ENCODE results near the gene EPB41L4B. TPM values are rescaled to one million over a fixed set of nuclear protein-coding genes. Genes with fewer than 3 reads are reported as not detected.

EPB41L4B gene
- total and polyA plus RNA-seq, 3 donors from 2014 or later = 10.9 to 14.5 (median 14.3) TPM

DNA sequence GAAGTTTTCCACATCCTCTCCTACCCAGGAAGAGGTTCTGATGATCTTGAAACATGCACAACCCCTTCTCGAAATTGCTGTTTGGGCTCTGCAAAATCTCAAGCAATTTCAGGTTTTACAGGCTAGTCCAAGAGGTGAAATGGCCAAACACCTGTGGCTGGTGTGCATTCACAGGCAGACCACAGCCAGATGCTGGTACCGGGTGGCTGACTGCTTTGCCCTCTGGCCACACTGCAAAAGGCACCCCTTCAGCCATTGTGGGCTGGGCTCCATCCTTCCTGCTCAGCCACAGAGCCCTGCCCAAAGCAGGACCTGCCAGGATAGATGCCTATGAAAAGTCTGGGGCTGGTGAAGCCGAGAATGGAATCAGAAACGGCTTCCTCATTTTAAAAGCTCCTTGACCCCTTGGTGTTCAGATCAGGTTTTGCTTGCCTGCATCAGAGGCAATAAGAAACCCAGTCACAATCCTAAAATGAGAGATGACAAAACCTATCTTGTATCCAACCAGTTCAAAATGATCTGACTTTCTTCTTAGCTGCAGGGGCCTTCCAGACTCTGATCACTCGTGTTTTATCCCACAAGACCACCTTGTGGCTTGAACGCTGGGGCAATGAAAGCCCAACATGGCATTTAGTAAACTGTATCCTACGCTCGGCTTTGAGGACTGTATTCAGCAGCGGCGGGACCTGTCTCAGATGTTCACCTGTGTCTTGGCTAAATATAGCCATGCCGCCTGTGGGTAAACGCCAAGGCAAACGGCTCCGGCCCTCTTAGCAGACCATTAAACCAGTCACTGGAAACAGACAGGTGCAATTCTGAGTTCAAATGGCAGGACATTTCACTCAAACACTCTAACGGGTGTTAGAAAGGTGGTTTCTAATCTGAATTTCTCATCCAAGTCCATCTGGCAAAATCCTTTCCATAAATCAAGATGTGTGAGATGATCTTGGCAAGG is 49.6 kb downstream of the EPB41L4B start:
- intact Hi-C loops (cut with DNase I; ENCODE audit: low total_unique reads) = no loop called here
- Histone ChIP-seq H3K4me3 (no peak overlapping the region), H3K36me3 (ENCODE audit: low read depth, missing control alignments) (no peaks in the 10 kb centered on the region), H3K27me3 (no peaks in the 10 kb centered on the region), H3K9me3 (no peaks in the 10 kb centered on the region), H3K4me1 (peaks cover 2% of the 10 kb centered on the region), H3K27ac (no peak overlapping the region)
- 89 to 91% methylated on average over 15 of the region's 15 CpGs for WGBS, 2 donors
- no peak for TF ChIP-seq POLR2A (IDR thresholded peaks at IDR 0.05)
- TF ChIP-seq, protein P1, sequence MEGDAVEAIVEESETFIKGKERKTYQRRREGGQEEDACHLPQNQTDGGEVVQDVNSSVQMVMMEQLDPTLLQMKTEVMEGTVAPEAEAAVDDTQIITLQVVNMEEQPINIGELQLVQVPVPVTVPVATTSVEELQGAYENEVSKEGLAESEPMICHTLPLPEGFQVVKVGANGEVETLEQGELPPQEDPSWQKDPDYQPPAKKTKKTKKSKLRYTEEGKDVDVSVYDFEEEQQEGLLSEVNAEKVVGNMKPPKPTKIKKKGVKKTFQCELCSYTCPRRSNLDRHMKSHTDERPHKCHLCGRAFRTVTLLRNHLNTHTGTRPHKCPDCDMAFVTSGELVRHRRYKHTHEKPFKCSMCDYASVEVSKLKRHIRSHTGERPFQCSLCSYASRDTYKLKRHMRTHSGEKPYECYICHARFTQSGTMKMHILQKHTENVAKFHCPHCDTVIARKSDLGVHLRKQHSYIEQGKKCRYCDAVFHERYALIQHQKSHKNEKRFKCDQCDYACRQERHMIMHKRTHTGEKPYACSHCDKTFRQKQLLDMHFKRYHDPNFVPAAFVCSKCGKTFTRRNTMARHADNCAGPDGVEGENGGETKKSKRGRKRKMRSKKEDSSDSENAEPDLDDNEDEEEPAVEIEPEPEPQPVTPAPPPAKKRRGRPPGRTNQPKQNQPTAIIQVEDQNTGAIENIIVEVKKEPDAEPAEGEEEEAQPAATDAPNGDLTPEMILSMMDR (IDR thresholded peaks at IDR 0.05) = no peak
- DNase-seq = no peak

DNA sequence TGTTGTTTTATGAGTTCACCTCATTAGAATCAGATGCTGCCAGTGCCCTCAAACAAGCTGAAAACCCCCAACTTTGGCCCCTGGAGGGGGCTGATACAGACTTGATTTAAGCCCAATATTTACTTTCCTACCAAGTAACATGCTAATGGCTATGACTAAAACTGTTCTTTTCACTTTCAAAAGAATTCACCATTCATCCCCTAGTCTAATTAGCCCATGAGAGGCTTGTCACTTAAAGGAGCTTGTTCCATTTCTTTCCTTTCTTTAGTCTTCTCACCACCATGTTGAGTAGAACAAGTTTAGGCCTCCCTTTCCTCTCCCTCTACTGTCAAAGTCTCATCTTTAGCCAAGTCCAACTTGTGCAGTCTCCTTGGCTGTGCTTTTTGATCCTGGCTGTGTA is 50.4 kb downstream of the EPB41L4B start:
- intact Hi-C loops (cut with DNase I; ENCODE audit: low total_unique reads) = no loop called here
- Histone ChIP-seq H3K27ac (no peak overlapping the region), H3K27me3 (no peaks in the 10 kb centered on the region), H3K9me3 (no peaks in the 10 kb centered on the region), H3K4me3 (no peak overlapping the region), H3K36me3 (ENCODE audit: low read depth, missing control alignments) (no peaks in the 10 kb centered on the region), H3K4me1 (peaks cover 5% of the 10 kb centered on the region)
- no peak for DNase-seq
- TF ChIP-seq, protein P1 (IDR thresholded peaks at IDR 0.05) = no peak
- no peak for TF ChIP-seq POLR2A (IDR thresholded peaks at IDR 0.05)

DNA sequence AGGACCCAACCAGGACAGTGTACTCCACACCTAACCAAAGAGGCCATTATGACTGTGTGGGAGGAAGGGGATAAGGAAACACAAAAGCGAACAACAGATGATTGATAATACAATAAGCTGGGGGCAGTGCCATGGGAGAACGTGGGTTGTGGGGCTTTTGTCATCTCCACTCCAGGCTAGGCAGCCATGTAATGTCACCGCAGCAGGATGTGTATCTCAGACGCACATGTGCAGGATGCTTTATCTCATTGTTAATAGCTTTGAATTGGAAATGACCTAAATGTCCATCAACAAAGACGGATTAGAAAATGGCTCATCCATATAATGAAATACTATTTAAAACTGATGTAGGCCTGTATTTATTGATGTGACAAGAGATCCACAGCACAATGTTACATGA is 51.0 kb downstream of the EPB41L4B start:
- intact Hi-C loops (cut with DNase I; ENCODE audit: low total_unique reads) = no loop called here
- H3K36me3 ChIP-seq (ENCODE audit: low read depth, missing control alignments) = no peaks in the 10 kb centered on the region
- no peaks in the 10 kb centered on the region for H3K9me3 ChIP-seq
- no peak for TF ChIP-seq POLR2A (IDR thresholded peaks at IDR 0.05)
- TF ChIP-seq, protein P1 (IDR thresholded peaks at IDR 0.05) = no peak
- H3K4me3 ChIP-seq = no peak overlapping the region
- H3K27me3 ChIP-seq = no peaks in the 10 kb centered on the region
- peaks cover 10% of the 10 kb centered on the region for H3K4me1 ChIP-seq
- no peak overlapping the region for H3K27ac ChIP-seq
- 74 to 80% methylated on average over 5 of the region's 5 CpGs for WGBS, 2 donors
- no peak for DNase-seq

DNA sequence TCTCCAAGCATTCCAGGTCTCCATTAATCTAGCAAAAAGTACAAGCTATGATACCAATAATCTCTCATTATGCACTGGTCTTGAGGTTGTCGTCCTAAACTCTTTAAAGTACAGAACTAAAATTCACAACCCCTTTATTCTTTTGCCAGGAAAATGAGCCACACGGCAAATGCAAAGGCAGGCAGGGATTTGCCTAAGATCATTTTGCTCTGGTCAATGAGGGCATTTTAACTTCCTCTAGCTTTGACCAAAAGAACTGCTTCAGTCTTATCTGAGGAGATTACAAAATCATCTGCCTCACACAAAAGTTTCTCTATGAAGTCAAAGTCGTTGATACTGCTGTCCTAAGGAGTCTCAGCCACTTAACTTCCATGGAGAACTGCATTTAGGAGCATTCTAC is 51.8 kb downstream of the EPB41L4B start:
- TF ChIP-seq POLR2A (IDR thresholded peaks at IDR 0.05) = no peak
- TF ChIP-seq, protein P1 (IDR thresholded peaks at IDR 0.05) = no peak
- Histone ChIP-seq H3K4me3 (no peak overlapping the region), H3K4me1 (peaks cover 10% of the 10 kb centered on the region), H3K27me3 (no peaks in the 10 kb centered on the region), H3K9me3 (no peaks in the 10 kb centered on the region), H3K36me3 (ENCODE audit: low read depth, missing control alignments) (no peaks in the 10 kb centered on the region), H3K27ac (no peak overlapping the region)
- 54% methylated on average over 3 of the region's 3 CpGs for WGBS, 2 donors
- intact Hi-C loops (cut with DNase I; ENCODE audit: low total_unique reads) = no loop called here
- no peak for DNase-seq

DNA sequence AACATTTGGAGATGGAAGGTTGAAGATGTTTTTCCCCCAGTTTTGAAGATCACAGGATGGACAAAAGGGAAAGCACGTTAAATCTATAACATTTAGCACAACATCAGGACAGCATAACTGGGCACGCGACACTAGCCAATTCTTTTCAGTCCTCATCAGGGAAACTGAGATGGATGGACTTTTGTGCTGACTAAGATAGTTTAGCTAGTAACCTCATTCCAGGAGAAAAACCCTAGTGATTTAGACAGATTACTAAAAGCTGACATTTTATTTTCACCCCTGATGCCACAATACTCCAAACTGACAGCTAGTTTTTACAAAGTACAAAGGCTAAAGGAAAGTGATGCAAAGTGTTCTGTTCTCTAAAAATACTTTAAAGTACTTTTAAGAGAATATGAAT is 53.3 kb downstream of the EPB41L4B start:
- TF ChIP-seq, protein P1 (IDR thresholded peaks at IDR 0.05) = no peak
- no peak for TF ChIP-seq POLR2A (IDR thresholded peaks at IDR 0.05)
- Histone ChIP-seq H3K36me3 (ENCODE audit: low read depth, missing control alignments) (no peaks in the 10 kb centered on the region), H3K27ac (no peak overlapping the region), H3K9me3 (no peaks in the 10 kb centered on the region), H3K4me1 (peaks cover 10% of the 10 kb centered on the region), H3K4me3 (no peak overlapping the region), H3K27me3 (no peaks in the 10 kb centered on the region)
- no peak for DNase-seq
- intact Hi-C loops (cut with DNase I; ENCODE audit: low total_unique reads) = no loop called here
- 96 to 97% methylated on average over 3 of the region's 3 CpGs for WGBS, 2 donors
